DOHH2 (cell line): ENCODE results near the gene KIT.

Experiments
- H3F3A ChIP-seq: fragments of 200-600 bp; sonication (generic), shearing (Covaris generic); 2 replicates; pipeline ENCODE4 v1.6.0; 2016; ENCODE audit warnings: antibody characterized with exemption, mild to moderate bottlenecking; ENCODE audit not compliant: control insufficient read depth, insufficient read depth
- H3K27ac ChIP-seq: fragments of 200-600 bp; sonication (generic); 2 replicates; pipeline ENCODE4 v1.5.1; 2014; ENCODE audit warnings: low read depth, mild to moderate bottlenecking, low read length, moderate library complexity
- H3K27me3 ChIP-seq: fragments of 200-600 bp; sonication (generic); 2 replicates; pipeline ENCODE4 v1.6.1; 2014; ENCODE audit warnings: mild to moderate bottlenecking, low read length, mixed read lengths; ENCODE audit not compliant: control insufficient read depth
- H3K36me3 ChIP-seq: fragments of 200-600 bp; sonication (generic); 2 replicates; pipeline ENCODE4 v1.6.1; 2014; ENCODE audit warnings: mild to moderate bottlenecking, low read length, moderate library complexity, mixed read lengths; ENCODE audit not compliant: control insufficient read depth
- H3K4me1 ChIP-seq: fragments of 200-600 bp; sonication (generic); 2 replicates; pipeline ENCODE4 v1.6.1; 2014; ENCODE audit warnings: mild to moderate bottlenecking, low read length, mixed read lengths; ENCODE audit not compliant: control insufficient read depth
- H3K4me2 ChIP-seq: fragments of 200-600 bp; sonication (generic); 2 replicates; pipeline ENCODE4 v1.6.0; 2014; ENCODE audit warnings: mild to moderate bottlenecking, low read length, moderate library complexity
- H3K4me3 ChIP-seq: fragments of 200-600 bp; sonication (generic); 2 replicates; pipeline ENCODE4 v1.5.1; 2014; ENCODE audit warnings: mild to moderate bottlenecking, low read length, mixed read lengths
- H3K79me2 ChIP-seq: fragments of 200-600 bp; sonication (generic); 2 replicates; pipeline ENCODE4 v1.6.1; 2014; ENCODE audit warnings: mild to moderate bottlenecking, low read length, mixed read lengths; ENCODE audit not compliant: control insufficient read depth
- H3K9me2 ChIP-seq: fragments of 200-600 bp; sonication (generic); replicated peaks from 2 replicates; pipeline ENCODE4 v1.6.1; 2014; ENCODE audit warnings: mild to moderate bottlenecking, low read length, mixed read lengths; ENCODE audit not compliant: control insufficient read depth
- H3K9me3 ChIP-seq: fragments of 200-600 bp; sonication (generic); 2 replicates; pipeline ENCODE4 v1.6.1; 2014; ENCODE audit warnings: antibody characterized with exemption, low read length, mixed read lengths; ENCODE audit not compliant: control insufficient read depth, insufficient read depth
- H4K20me1 ChIP-seq: fragments of 200-600 bp; sonication (generic); 2 replicates; pipeline ENCODE4 v1.6.0; 2014; ENCODE audit warnings: low read depth, mild to moderate bottlenecking, antibody characterized with exemption, low read length, moderate library complexity; ENCODE audit not compliant: control insufficient read depth, insufficient read depth
- CTCF ChIP-seq: fragments of 200-600 bp; sonication (generic); IDR thresholded peaks from one replicate; pipeline ENCODE4 v1.5.1; 2014; ENCODE audit warnings: antibody characterized with exemption, mild to moderate bottlenecking, low read depth, low read length; ENCODE audit not compliant: poor library complexity, severe bottlenecking
- EZH2phosphoT487 ChIP-seq: fragments of 200-600 bp; sonication (generic); IDR thresholded peaks from 2 replicates; pipeline ENCODE4 v1.6.1; 2017; ENCODE audit warnings: borderline replicate concordance, mild to moderate bottlenecking, antibody characterized with exemption, low read length, moderate library complexity, mixed read lengths

Gene KIT

GRCh38 chr4:54696649-54697048 is 38.9 kb downstream of the KIT start:
- Histone ChIP-seq H3K27me3 (no peaks in the 10 kb centered on the region), H3K27ac (no peak overlapping the region), H3K4me1 (no peaks in the 10 kb centered on the region), H3K9me2 (no peaks in the 10 kb centered on the region), H3K9me3 (no peaks in the 10 kb centered on the region), H3K4me2 (no peak overlapping the region), H3K79me2 (no peaks in the 10 kb centered on the region), H3K36me3 (no peaks in the 10 kb centered on the region), H3K4me3 (no peak overlapping the region), H4K20me1 (no peaks in the 10 kb centered on the region), H3F3A (no peaks in the 10 kb centered on the region)
- TF ChIP-seq EZH2phosphoT487 (no peak), CTCF (no peak)

- H3K4me1 ChIP-seq = no peaks in the 10 kb centered on the region
- TF ChIP-seq EZH2phosphoT487 = no peak
- no peak for TF ChIP-seq CTCF
- H3K4me3 ChIP-seq = no peak overlapping the region
- H3K9me3 ChIP-seq = no peaks in the 10 kb centered on the region
- no peaks in the 10 kb centered on the region for H3K36me3 ChIP-seq
- H3K27me3 ChIP-seq = no peaks in the 10 kb centered on the region
- no peaks in the 10 kb centered on the region for H3K79me2 ChIP-seq
- no peak overlapping the region for H3K4me2 ChIP-seq
- no peak overlapping the region for H3K27ac ChIP-seq
- no peaks in the 10 kb centered on the region for H3K9me2 ChIP-seq
- no peaks in the 10 kb centered on the region for H4K20me1 ChIP-seq
- no peaks in the 10 kb centered on the region for H3F3A ChIP-seq
These were observed 43.2 kb downstream of the KIT start for GRCh38 chr4:54700986-54701385.

GRCh38 chr4:54703182-54703581 is 45.4 kb downstream of the KIT start:
- no peak overlapping the region for H3K4me3 ChIP-seq

More at GRCh38 chr4:54703182-54703581, 45.4 kb downstream of the KIT start:
- H3K9me3 ChIP-seq = no peaks in the 10 kb centered on the region
- H3K36me3 ChIP-seq = no peaks in the 10 kb centered on the region
- no peaks in the 10 kb centered on the region for H3K9me2 ChIP-seq
- no peaks in the 10 kb centered on the region for H3K27me3 ChIP-seq
- H3K79me2 ChIP-seq = no peaks in the 10 kb centered on the region
- no peak overlapping the region for H3K27ac ChIP-seq
- no peak overlapping the region for H3K4me2 ChIP-seq
- no peaks in the 10 kb centered on the region for H3F3A ChIP-seq
- TF ChIP-seq CTCF (no peak), EZH2phosphoT487 (no peak)
- no peaks in the 10 kb centered on the region for H4K20me1 ChIP-seq
- no peaks in the 10 kb centered on the region for H3K4me1 ChIP-seq
